ENCODE data around the gene FXR1. TPM values are rescaled to one million over a fixed set of nuclear protein-coding genes. Genes with fewer than 3 reads are reported as not detected.

The FXR1 gene
- total RNA-seq (2014; rRNA removed) (124 and 133 TPM in 2 replicates), Bru-seq, nascent RNA (percentile 94 among the genes with signal in this experiment), BruChase-seq, experiment 1, labeled RNA remaining after a 6-hour chase (percentile 92 among the genes with signal in this experiment), BruChase-seq, experiment 2, labeled RNA remaining after a 2-hour chase (percentile 95 among the genes with signal in this experiment)
- long read RNA-seq, full-length matches to known transcripts, result 59 of 112 reads
- long read RNA-seq, partial matches to known transcripts, result 31 of 112 reads
- long read RNA-seq, other reads (novel, unspliced or antisense), result 22 of 112 reads

DNA sequence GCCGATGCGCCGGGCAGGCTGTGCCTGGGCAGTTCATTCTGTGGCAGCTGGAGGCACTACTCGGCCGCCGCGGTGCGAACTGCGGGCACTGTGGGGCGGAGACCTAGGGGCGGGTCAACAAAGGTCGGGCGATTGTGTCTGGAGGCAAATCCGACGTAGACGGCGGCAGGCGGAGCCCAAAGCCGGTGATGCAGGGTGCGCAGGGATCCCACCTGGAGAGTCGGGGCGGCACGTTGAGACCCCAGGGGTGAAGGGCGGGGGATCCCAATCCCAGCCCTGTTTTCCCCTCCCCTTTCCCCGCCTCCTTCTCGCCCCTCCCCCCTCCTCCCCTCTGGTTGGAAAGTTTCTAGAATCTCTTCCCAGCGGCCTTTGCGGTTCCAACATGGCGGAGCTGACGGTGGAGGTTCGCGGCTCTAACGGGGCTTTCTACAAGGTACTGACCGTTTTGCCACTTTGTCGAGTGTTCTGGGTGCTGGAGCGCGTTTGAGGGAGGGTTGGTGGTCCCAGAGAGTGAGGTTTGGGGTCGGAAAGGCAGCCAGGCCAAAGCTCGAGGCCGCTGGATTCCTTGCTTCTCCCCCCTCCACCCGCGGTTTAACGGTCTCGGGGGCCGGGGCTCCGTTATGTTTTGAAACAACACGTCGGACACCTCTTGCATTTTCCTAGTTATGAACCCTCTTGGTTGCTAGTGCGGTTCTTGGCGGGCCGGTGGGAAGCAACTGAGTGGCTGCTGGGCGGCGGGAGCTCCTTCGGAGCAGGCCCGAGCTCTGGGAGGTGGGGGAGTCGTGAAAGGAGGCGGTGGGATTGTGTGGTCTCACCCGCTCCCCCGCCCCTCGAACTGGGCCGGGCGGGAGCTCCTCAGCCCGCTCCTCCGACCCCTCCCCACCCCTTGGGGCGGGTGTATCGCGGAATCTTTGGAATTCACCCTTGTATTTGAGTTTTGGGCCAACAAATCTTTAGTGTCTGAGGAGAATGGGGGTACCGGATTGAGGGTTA, at the start of gene FXR1:
TSS of gene FXR1 (plus strand) at position 367 of the 993 bp plus-strand sequence. CDS start at position 383, 16 bp downstream.
- peak; percentile 83 for DNase-seq
- H3K79me2 ChIP-seq (ENCODE audit: low read length), result peaks cover 52% of the 10 kb centered on the region
- ATAC-seq, result peak; percentile 99
- POLR2A ChIA-PET (ENCODE audit: unreplicated experiment), result no interaction called here
- no peaks in the 10 kb centered on the region for H3F3A ChIP-seq (ENCODE audit: low read length, unreplicated experiment)
- H3K27ac ChIP-seq (ENCODE audit: low read length), result peak within 1 kb of the TSS; percentile 57
- peak within 1 kb of the TSS; percentile 97 for H2AFZ ChIP-seq (ENCODE audit: low read length)
- no peaks in the 10 kb centered on the region for H3K27me3 ChIP-seq (ENCODE audit: low read length)
- TF ChIP-seq EZH2 (IDR thresholded peaks at IDR 0.05; ENCODE audit: low read length, unreplicated experiment) (no peak), CTCF (conservative IDR thresholded peaks at IDR 0.05; ENCODE audit: low read depth, low read length) (peak; percentile 58)
- H3K4me2 ChIP-seq (ENCODE audit: low read length), result peak within 1 kb of the TSS; percentile 85
- H4K20me1 ChIP-seq (ENCODE audit: low read length), result peaks cover 40% of the 10 kb centered on the region
- peak within 1 kb of the TSS; percentile 100 for H3K4me3 ChIP-seq (ENCODE audit: low read length)
- intact Hi-C loops (cut with micrococcal nuclease), result loop anchor here (5.0 kb wide), 2 partner anchors 75 to 1410 kb away; partner anchors contain the start of gene DNAJC19
- no peaks in the 10 kb centered on the region for H3K9me3 ChIP-seq (ENCODE audit: low read length)
- no peaks in the 10 kb centered on the region for H3K9me2 ChIP-seq (replicated peaks; ENCODE audit: low read length)
- BruUV-seq (replicated peaks), result TSS peak; percentile 60
- peaks cover 22% of the 10 kb centered on the region for H3K36me3 ChIP-seq (ENCODE audit: low read depth, low read length)
- H3K4me1 ChIP-seq (ENCODE audit: insufficient read depth, low read length), result peaks cover 24% of the 10 kb centered on the region
- H3K9ac ChIP-seq (ENCODE audit: low read length), result peak within 1 kb of the TSS; percentile 97
- CTCF ChIA-PET, result interaction anchor here (0.5 to 0.6 kb wide), 5 partner anchors 22 to 1871 kb away, joined by 3 to 8 read pairs (median 3); no protein-coding TSS in a partner anchor

GRCh38 chr3:180870008-180870699, 42.3 kb upstream of the FXR1 start:
- ATAC-seq (no peak), DNase-seq (no peak)
- POLR2A ChIA-PET (ENCODE audit: unreplicated experiment), result no interaction called here
- Histone ChIP-seq H4K20me1 (ENCODE audit: low read length) (no peaks in the 10 kb centered on the region), H3K4me1 (ENCODE audit: insufficient read depth, low read length) (no peaks in the 10 kb centered on the region), H3F3A (ENCODE audit: low read length, unreplicated experiment) (no peaks in the 10 kb centered on the region), H3K4me3 (ENCODE audit: low read length) (no peak overlapping the region), H3K36me3 (ENCODE audit: low read depth, low read length) (no peaks in the 10 kb centered on the region), H3K79me2 (ENCODE audit: low read length) (no peaks in the 10 kb centered on the region), H3K9ac (ENCODE audit: low read length) (no peak overlapping the region), H3K27me3 (ENCODE audit: low read length) (peaks cover 30% of the 10 kb centered on the region), H3K27ac (ENCODE audit: low read length) (no peak overlapping the region), H3K9me2 (replicated peaks; ENCODE audit: low read length) (no peaks in the 10 kb centered on the region), H3K9me3 (ENCODE audit: low read length) (no peaks in the 10 kb centered on the region), H3K4me2 (ENCODE audit: low read length) (no peak overlapping the region), H2AFZ (ENCODE audit: low read length) (no peak overlapping the region)
- no TSS peak for BruUV-seq (replicated peaks)
- CTCF ChIA-PET, result no interaction called here
- intact Hi-C loops (cut with micrococcal nuclease), result no loop called here
- TF ChIP-seq EZH2 (IDR thresholded peaks at IDR 0.05; ENCODE audit: low read length, unreplicated experiment) (no peak), CTCF (conservative IDR thresholded peaks at IDR 0.05; ENCODE audit: low read depth, low read length) (no peak), EZH2phosphoT487 (IDR thresholded peaks at IDR 0.05; ENCODE audit: borderline replicate concordance, low read length) (no peak)

All from PC-3 (cell line).